IMR-90 (cell line): ENCODE data around the gene CD3E. TPM values are rescaled to one million over a fixed set of nuclear protein-coding genes. Genes with fewer than 3 reads are reported as not detected.

Experiments used
- ATAC-seq: fragments of 200-7000 bp; cut with Tn5 transposase; 2 replicates; pipeline ENCODE4 v1.9.1; 2020; ENCODE audit warnings: low read depth, mild to moderate bottlenecking, moderate library complexity
- BruUV-seq: library from RNA; stranded (reverse); fragments of 400-500 nt; replicated peaks from 2 replicates; lab custom pipeline; 2021; lab: Mats Ljungman, UMichigan
- CTCF ChIA-PET: fragments of 300-600 bp; formaldehyde crosslinking; extraction: SDS; loops from one replicate; lab custom pipeline; 2021; ENCODE audit warnings: antibody characterized with exemption; lab: Yijun Ruan, JAX
- POLR2A ChIA-PET: fragments of 300-600 bp; sonication (Branson Sonifier 250); formaldehyde crosslinking; loops from one replicate; lab custom pipeline; 2022; ENCODE audit warnings: antibody characterized with exemption; ENCODE audit not compliant: unreplicated experiment; lab: Charles Lee
- DNase-seq: peaks from one replicate; pipeline ENCODE4 v3.0.0; 2013
- H2AFZ ChIP-seq: replicated peaks from 2 replicates; pipeline ENCODE3; 2013; ENCODE audit warnings: low read length, mild to moderate bottlenecking; ENCODE audit not compliant: poor library complexity
- H2AK5ac ChIP-seq: 2 replicates; pipeline ENCODE4 v1.6.1; 2013; ENCODE audit warnings: low read depth, low read length, inconsistent platforms
- H2AK9ac ChIP-seq: replicated peaks from 2 replicates; pipeline ENCODE3; 2013; ENCODE audit warnings: mild to moderate bottlenecking, low read depth, low read length, moderate library complexity; ENCODE audit not compliant: poor library complexity
- H2BK120ac ChIP-seq: 2 replicates; pipeline ENCODE4 v1.6.1; 2013; ENCODE audit warnings: low read depth, low read length, inconsistent platforms
- H2BK15ac ChIP-seq: 3 replicates; pipeline ENCODE4 v1.6.1; 2013; ENCODE audit warnings: low read depth, low read length, inconsistent platforms
- H2BK20ac ChIP-seq: 2 replicates; pipeline ENCODE4 v1.6.1; 2013; ENCODE audit warnings: low read depth, mild to moderate bottlenecking, inconsistent platforms, low read length, moderate library complexity
- H2BK5ac ChIP-seq: 2 replicates; pipeline ENCODE4 v1.6.1; 2013; ENCODE audit warnings: mild to moderate bottlenecking, low read depth, low read length, inconsistent platforms; ENCODE audit not compliant: poor library complexity, severe bottlenecking
- H3K14ac ChIP-seq: replicated peaks from 2 replicates; pipeline ENCODE4 v1.6.1; 2013; ENCODE audit warnings: low read depth, low read length, inconsistent platforms
- H3K18ac ChIP-seq: 2 replicates; pipeline ENCODE4 v1.6.1; 2013; ENCODE audit warnings: low read depth, low read length, control low read depth
- H3K23ac ChIP-seq: 2 replicates; pipeline ENCODE4 v1.6.1; 2013; ENCODE audit warnings: low read depth, low read length, inconsistent platforms
- H3K27ac ChIP-seq: 2 replicates; pipeline ENCODE4 v1.5.1; 2013; ENCODE audit warnings: mild to moderate bottlenecking, control low read depth, low read length; ENCODE audit not compliant: insufficient read depth
- H3K27me3 ChIP-seq: 2 replicates; pipeline ENCODE4 v1.6.1; 2013; ENCODE audit warnings: low read length; ENCODE audit not compliant: control insufficient read depth, insufficient read depth
- H3K36me3 ChIP-seq: 2 replicates; pipeline ENCODE4 v1.6.1; 2013; ENCODE audit warnings: low read length, mixed read lengths; ENCODE audit not compliant: control insufficient read depth, insufficient read depth
- H3K4ac ChIP-seq: 2 replicates; pipeline ENCODE4 v1.6.1; 2013; ENCODE audit warnings: low read depth, low read length, inconsistent platforms
- H3K4me1 ChIP-seq: 2 replicates; pipeline ENCODE4 v1.6.1; 2013; ENCODE audit warnings: low read length, mixed read lengths; ENCODE audit not compliant: control insufficient read depth, insufficient read depth
- H3K4me2 ChIP-seq: 2 replicates; pipeline ENCODE4 v1.6.1; 2013; ENCODE audit warnings: low read depth, mild to moderate bottlenecking, control low read depth, low read length, moderate library complexity
- H3K4me3 ChIP-seq: 2 replicates; pipeline ENCODE4 v1.5.1; 2013; ENCODE audit warnings: low read depth, mild to moderate bottlenecking, control low read depth, low read length, moderate library complexity; ENCODE audit not compliant: insufficient read depth
- H3K56ac ChIP-seq: 2 replicates; pipeline ENCODE4 v1.6.1; 2013; ENCODE audit warnings: low read length, inconsistent platforms; ENCODE audit not compliant: insufficient read depth; ENCODE audit errors: extremely low read depth
- H3K79me1 ChIP-seq, 2 experiments: 2 replicates each; pipeline ENCODE4 v1.6.1; 2013; ENCODE audit warnings: low read length in 2 of 2, inconsistent platforms in 1 of 2, low read depth in 1 of 2
- H3K9ac ChIP-seq: 2 replicates; pipeline ENCODE4 v1.6.1; 2013; ENCODE audit warnings: low read depth, low read length, control low read depth
- H3K9me1 ChIP-seq: 2 replicates; pipeline ENCODE4 v1.6.1; 2013; ENCODE audit warnings: low read length, inconsistent platforms; ENCODE audit not compliant: insufficient read depth
- H3K9me3 ChIP-seq: 2 replicates; pipeline ENCODE4 v1.6.1; 2013; ENCODE audit warnings: low read length; ENCODE audit not compliant: control insufficient read depth, insufficient read depth
- H4K20me1 ChIP-seq: 2 replicates; pipeline ENCODE4 v1.6.1; 2013; ENCODE audit warnings: low read length, inconsistent platforms; ENCODE audit not compliant: insufficient read depth
- H4K5ac ChIP-seq: 2 replicates; pipeline ENCODE4 v1.6.1; 2013; ENCODE audit warnings: mild to moderate bottlenecking, low read depth, low read length, control low read depth
- H4K8ac ChIP-seq, 2 experiments: 2 replicates each; pipeline ENCODE4 v1.6.1; 2013; ENCODE audit warnings: low read depth in 2 of 2, low read length in 2 of 2, control low read depth in 1 of 2, inconsistent platforms in 1 of 2
- H4K91ac ChIP-seq: 2 replicates; pipeline ENCODE4 v1.6.1; 2013; ENCODE audit warnings: low read depth, low read length, inconsistent platforms; ENCODE audit not compliant: insufficient read depth
- CEBPB ChIP-seq: IDR thresholded peaks from 2 replicates; pipeline ENCODE4 v1.6.1; 2012; ENCODE audit warnings: low read depth, low read length, improper control_type of control experiment
- CHD1 ChIP-seq: IDR thresholded peaks from 2 replicates; pipeline ENCODE4 v1.6.1; 2012; ENCODE audit warnings: low read depth, low read length, improper control_type of control experiment
- FOS ChIP-seq: fragments of 150-350 bp; IDR thresholded peaks from 2 replicates; pipeline ENCODE4 v1.6.1; 2016; ENCODE audit warnings: low read depth, low read length
- MAFK ChIP-seq: IDR thresholded peaks from 2 replicates; pipeline ENCODE4 v1.6.1; 2012; ENCODE audit warnings: low read depth, low read length, improper control_type of control experiment
- MAZ ChIP-seq: IDR thresholded peaks from 2 replicates; pipeline ENCODE4 v1.6.1; 2012; ENCODE audit warnings: low read depth, mild to moderate bottlenecking, low read length, improper control_type of control experiment, moderate library complexity, borderline replicate concordance
- NFE2L2 ChIP-seq: fragments of 150-350 bp; IDR thresholded peaks from 2 replicates; pipeline ENCODE4 v1.6.1; 2016; ENCODE audit warnings: low read depth, mild to moderate bottlenecking, low read length
- RAD21 ChIP-seq: IDR thresholded peaks from 2 replicates; pipeline ENCODE4 v1.6.1; 2012; ENCODE audit warnings: low read length, improper control_type of control experiment
- RCOR1 ChIP-seq: IDR thresholded peaks from 2 replicates; pipeline ENCODE4 v1.6.1; 2012; ENCODE audit warnings: mild to moderate bottlenecking, low read length, improper control_type of control experiment; ENCODE audit not compliant: insufficient replicate concordance
- RFX5 ChIP-seq: IDR thresholded peaks from 2 replicates; pipeline ENCODE4 v1.8.0; 2012; ENCODE audit warnings: low read depth, mild to moderate bottlenecking, low read length, moderate library complexity
- WGBS, 2 experiments: methylation state at CpG; one replicate each; pipeline versions ENCODE4 v1.1.5 to v1.1.7; 2013; ENCODE audit warnings: missing lambda C conversion rate in 2 of 2; ENCODE audit not compliant: insufficient read length in 1 of 2; ENCODE audit errors: extremely low coverage in 2 of 2; 5-methylcytosine and 5-hydroxymethylcytosine counted together
- dilution Hi-C: fragments of 300-500 bp; cut with HindIII; formaldehyde crosslinking; loops from one replicate; pipeline ENCODE4 v1.14.3; 2018; ENCODE audit warnings: low sequenced_read_pairs; ENCODE audit not compliant: unreplicated experiment
- in situ Hi-C: fragments of 300-500 bp; cut with MboI; formaldehyde crosslinking; loops from 3 replicates; pipeline ENCODE4 v1.14.3; 2019; ENCODE audit warnings: low sequenced_read_pairs, inconsistent platforms, mixed read lengths
- intact Hi-C: fragments of 100-400 bp; cut with micrococcal nuclease; formaldehyde crosslinking; loops from 2 replicates; pipeline ENCODE4 v1.10.0; 2022
- polyA plus RNA-seq, 3 experiments: library from polyadenylated mRNA; depleted of rRNA; stranded (reverse); fragments of >200 nt; gene quantifications; 2 replicates each; pipeline ENCODE4 v1.2.3, GENCODE V29; 2012; ENCODE audit warnings: low replicate concordance in 1 of 3
- total RNA-seq: library from RNA; depleted of rRNA; stranded (reverse); fragments of >200 nt; gene quantifications from 2 replicates; pipeline ENCODE4 v1.2.3, GENCODE V29; 2012

The CD3E gene
- total and polyA plus RNA-seq, 2 of the 4 experiments (the other 2 are of a cell fraction): not detected

DNA sequence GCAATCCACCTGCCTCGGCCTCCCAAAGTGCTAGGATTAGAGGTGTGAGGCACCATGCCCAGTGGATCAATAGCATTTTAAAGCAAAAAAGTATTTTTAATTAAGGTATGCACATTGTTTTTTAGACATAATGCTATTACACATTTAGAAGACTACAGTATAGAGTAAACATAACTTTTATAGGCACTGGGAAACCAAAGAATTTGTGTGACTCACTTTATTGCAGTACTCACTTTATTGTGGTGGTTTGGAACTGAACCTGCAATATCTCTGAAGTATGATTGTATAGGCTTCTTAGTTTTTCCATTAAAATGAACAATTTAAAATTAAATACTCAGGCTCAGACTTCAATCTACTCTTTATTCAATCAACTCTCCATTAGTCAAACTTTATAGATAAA is 17.5 kb upstream of the CD3E start:
- H3K4me2 ChIP-seq: no peak overlapping the region
- no peaks in the 10 kb centered on the region for H3K79me1 ChIP-seq
- no CpG with 5 or more reads among the region's 1 CpG for WGBS, 2 experiments
- H2BK5ac ChIP-seq: no peak overlapping the region
- no peak overlapping the region for H4K5ac ChIP-seq
- no peak overlapping the region for H3K27ac ChIP-seq
- no peak overlapping the region for H2AFZ ChIP-seq
- H3K4me1 ChIP-seq: no peaks in the 10 kb centered on the region
- intact Hi-C loops: no loop called here
- ATAC-seq: no peak
- in situ Hi-C loops: no loop called here
- no peak overlapping the region for H3K4me3 ChIP-seq
- H4K8ac ChIP-seq: no peak overlapping the region
- no peak overlapping the region for H3K14ac ChIP-seq
- no peaks in the 10 kb centered on the region for H3K27me3 ChIP-seq
- no peaks in the 10 kb centered on the region for H3K36me3 ChIP-seq
- no peak overlapping the region for H2BK120ac ChIP-seq
- H3K18ac ChIP-seq: no peak overlapping the region
- H3K9me1 ChIP-seq: no peaks in the 10 kb centered on the region
- H3K4ac ChIP-seq: no peak overlapping the region
- TF ChIP-seq CHD1: no peak
- TF ChIP-seq CEBPB: no peak
- no peak for TF ChIP-seq RCOR1
- TF ChIP-seq RAD21: no peak
- no peak for TF ChIP-seq NFE2L2
- no peak for TF ChIP-seq FOS
- TF ChIP-seq MAFK: no peak
- no peak for TF ChIP-seq MAZ
- no peak for TF ChIP-seq RFX5
- no peak overlapping the region for H3K9ac ChIP-seq
- H4K91ac ChIP-seq: no peak overlapping the region
- no peaks in the 10 kb centered on the region for H4K20me1 ChIP-seq
- dilution Hi-C loops: no loop called here
- H2BK20ac ChIP-seq: no peak overlapping the region
- H2AK9ac ChIP-seq: no peak overlapping the region
- no peak overlapping the region for H2AK5ac ChIP-seq
- BruUV-seq: no TSS peak
- ChIA-PET POLR2A (no interaction called here), CTCF (no interaction called here)
- H2BK15ac ChIP-seq: no peak overlapping the region
- no peak overlapping the region for H3K56ac ChIP-seq
- H3K23ac ChIP-seq: no peak overlapping the region
- DNase-seq: no peak
- no peaks in the 10 kb centered on the region for H3K9me3 ChIP-seq
